Measurements from ENCODE around the gene CDH19. TPM values are rescaled to one million over a fixed set of nuclear protein-coding genes. Genes with fewer than 3 reads are reported as not detected.

The CDH19 gene, protein sequence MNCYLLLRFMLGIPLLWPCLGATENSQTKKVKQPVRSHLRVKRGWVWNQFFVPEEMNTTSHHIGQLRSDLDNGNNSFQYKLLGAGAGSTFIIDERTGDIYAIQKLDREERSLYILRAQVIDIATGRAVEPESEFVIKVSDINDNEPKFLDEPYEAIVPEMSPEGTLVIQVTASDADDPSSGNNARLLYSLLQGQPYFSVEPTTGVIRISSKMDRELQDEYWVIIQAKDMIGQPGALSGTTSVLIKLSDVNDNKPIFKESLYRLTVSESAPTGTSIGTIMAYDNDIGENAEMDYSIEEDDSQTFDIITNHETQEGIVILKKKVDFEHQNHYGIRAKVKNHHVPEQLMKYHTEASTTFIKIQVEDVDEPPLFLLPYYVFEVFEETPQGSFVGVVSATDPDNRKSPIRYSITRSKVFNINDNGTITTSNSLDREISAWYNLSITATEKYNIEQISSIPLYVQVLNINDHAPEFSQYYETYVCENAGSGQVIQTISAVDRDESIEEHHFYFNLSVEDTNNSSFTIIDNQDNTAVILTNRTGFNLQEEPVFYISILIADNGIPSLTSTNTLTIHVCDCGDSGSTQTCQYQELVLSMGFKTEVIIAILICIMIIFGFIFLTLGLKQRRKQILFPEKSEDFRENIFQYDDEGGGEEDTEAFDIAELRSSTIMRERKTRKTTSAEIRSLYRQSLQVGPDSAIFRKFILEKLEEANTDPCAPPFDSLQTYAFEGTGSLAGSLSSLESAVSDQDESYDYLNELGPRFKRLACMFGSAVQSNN
- total RNA-seq (2014; rRNA removed; shearing (Covaris generic)) = not detected in 2 replicates

DNA sequence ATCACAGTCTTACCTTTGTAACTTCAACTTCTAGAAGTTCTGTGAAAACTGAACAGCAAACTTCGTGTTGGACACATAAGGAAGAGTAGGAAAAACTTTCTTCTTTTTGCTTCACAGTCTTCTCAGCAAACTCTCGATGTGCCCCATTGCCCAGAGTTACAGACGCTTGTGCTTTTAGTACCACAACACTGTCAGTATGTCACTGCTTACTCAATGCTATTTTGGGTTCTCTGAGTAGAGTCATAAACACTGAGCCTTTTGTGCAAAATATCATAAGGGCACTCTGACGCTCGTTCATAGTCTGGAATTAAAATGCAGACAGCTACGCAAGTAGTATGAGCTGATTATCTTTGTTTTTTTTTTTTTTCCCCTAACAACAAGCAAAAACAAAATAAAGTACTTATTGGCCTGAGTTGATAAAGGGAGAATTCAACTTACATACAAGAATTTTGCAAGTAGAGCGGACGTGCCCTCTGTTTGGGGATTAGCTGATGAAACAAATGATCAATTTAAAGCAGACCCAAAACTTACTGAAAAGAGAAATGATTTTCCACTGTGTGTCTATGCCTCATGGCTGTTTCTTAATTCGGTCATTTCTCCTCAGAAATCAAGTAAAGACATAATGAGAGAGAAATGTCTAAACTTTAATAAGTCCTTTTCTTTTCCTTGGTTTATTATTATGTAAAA is at the start of gene CDH19:
CDH19 (minus strand) TSS at position 150 of the 687 bp plus-strand sequence. CDS start 31,886 bp downstream, outside the sequence.
- DNase-seq (ENCODE audit: low read depth in 1 of 2, low spot score in 2 of 2) = no peak
- no peaks in the 10 kb centered on the region for H3K36me3 ChIP-seq
- no peaks in the 10 kb centered on the region for H3K4me1 ChIP-seq (replicated peaks)
- H3K27ac ChIP-seq = no peak within 1 kb of the TSS
- H3K9me3 ChIP-seq (replicated peaks) = no peaks in the 10 kb centered on the region; the same call in 1 of the 2 replicates
- no peaks in the 10 kb centered on the region for H3K27me3 ChIP-seq (replicated peaks)
- H3K4me3 ChIP-seq = no peak within 1 kb of the TSS

DNA sequence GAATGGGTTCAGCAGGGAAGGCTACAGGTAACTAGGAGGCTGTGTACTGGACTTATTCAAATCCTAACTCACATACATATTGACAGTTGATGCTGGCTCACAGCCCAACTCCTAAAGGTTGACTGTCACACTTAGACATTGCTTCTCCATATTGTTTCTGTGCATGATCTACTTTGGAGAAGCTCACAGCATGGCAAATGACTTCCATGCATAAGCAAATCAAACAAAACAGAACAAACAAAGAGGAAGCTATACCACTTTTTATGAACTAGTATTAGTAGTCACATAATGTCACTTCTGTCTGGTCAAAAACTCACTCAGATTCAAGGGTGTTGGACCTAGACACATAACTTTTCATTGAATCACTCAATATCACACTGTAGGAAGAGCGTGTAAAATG is 43.8 kb upstream of the CDH19 start:
- Histone ChIP-seq H3K27me3 (replicated peaks) (no peaks in the 10 kb centered on the region), H3K9me3 (replicated peaks) (no peaks in the 10 kb centered on the region; the same call in 1 of the 2 replicates), H3K4me3 (no peak overlapping the region), H3K27ac (no peak overlapping the region), H3K4me1 (replicated peaks) (no peaks in the 10 kb centered on the region), H3K36me3 (no peaks in the 10 kb centered on the region)
- no peak for DNase-seq (ENCODE audit: low read depth in 1 of 2, low spot score in 2 of 2)

GRCh38 chr18:66646609-66647008 is 42.7 kb upstream of the CDH19 start:
- H3K36me3 ChIP-seq = no peaks in the 10 kb centered on the region
- H3K4me1 ChIP-seq (replicated peaks) = no peaks in the 10 kb centered on the region
- H3K4me3 ChIP-seq = no peak overlapping the region
- no peaks in the 10 kb centered on the region for H3K27me3 ChIP-seq (replicated peaks)
- no peaks in the 10 kb centered on the region; the same call in 1 of the 2 replicates for H3K9me3 ChIP-seq (replicated peaks)
- no peak overlapping the region for H3K27ac ChIP-seq
- no peak for DNase-seq (ENCODE audit: low read depth in 1 of 2, low spot score in 2 of 2)

DNA sequence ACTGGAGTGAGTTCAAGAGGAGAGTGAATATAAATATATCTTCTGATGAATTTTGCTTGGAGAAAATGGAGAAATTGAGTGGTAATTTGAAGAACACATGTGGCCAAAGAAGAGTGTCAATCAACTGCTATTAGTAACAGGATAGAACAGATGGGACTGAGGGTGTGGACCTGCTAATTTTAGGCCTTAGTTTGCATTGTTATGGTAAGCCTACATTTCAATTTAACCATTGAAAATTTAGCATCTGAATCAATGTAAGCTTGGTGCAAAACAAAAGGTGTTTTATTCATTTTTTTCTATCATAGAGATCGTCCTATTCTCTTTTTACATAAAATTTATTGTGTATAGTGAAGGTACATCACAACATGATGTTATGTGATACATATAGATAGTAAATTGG is 42.1 kb upstream of the CDH19 start:
- Histone ChIP-seq H3K4me3 (no peak overlapping the region), H3K27me3 (replicated peaks) (no peaks in the 10 kb centered on the region), H3K9me3 (replicated peaks) (no peaks in the 10 kb centered on the region; the same call in 1 of the 2 replicates), H3K27ac (no peak overlapping the region), H3K4me1 (replicated peaks) (no peaks in the 10 kb centered on the region), H3K36me3 (no peaks in the 10 kb centered on the region)
- no peak for DNase-seq (ENCODE audit: low read depth in 1 of 2, low spot score in 2 of 2)

GRCh38 chr18:66641056-66641455 is 37.2 kb upstream of the CDH19 start:
- Histone ChIP-seq H3K27me3 (replicated peaks) (no peaks in the 10 kb centered on the region), H3K27ac (no peak overlapping the region), H3K36me3 (no peaks in the 10 kb centered on the region), H3K9me3 (replicated peaks) (0 out of 2 replicates have a peak, but pooled peaks cover 2% of the 10 kb centered on the region), H3K4me3 (no peak overlapping the region), H3K4me1 (replicated peaks) (no peaks in the 10 kb centered on the region)
- DNase-seq (ENCODE audit: low read depth in 1 of 2, low spot score in 2 of 2) = no peak

- no peak overlapping the region for H3K4me3 ChIP-seq
- no peaks in the 10 kb centered on the region for H3K36me3 ChIP-seq
- H3K27ac ChIP-seq = no peak overlapping the region
- H3K4me1 ChIP-seq (replicated peaks) = no peaks in the 10 kb centered on the region
- 0 out of 2 replicates have a peak, but pooled peaks cover 2% of the 10 kb centered on the region for H3K9me3 ChIP-seq (replicated peaks)
- DNase-seq (ENCODE audit: low read depth in 1 of 2, low spot score in 2 of 2) = no peak
- no peaks in the 10 kb centered on the region for H3K27me3 ChIP-seq (replicated peaks)
Measured at GRCh38 chr18:66640431-66640830, 36.5 kb upstream of the CDH19 start.

GRCh38 chr18:66638856-66639629 is 35.2 kb upstream of the CDH19 start:
- Histone ChIP-seq H3K9me3 (replicated peaks) (0 out of 2 replicates have a peak, but pooled peaks cover 2% of the 10 kb centered on the region), H3K36me3 (no peaks in the 10 kb centered on the region), H3K4me1 (replicated peaks) (no peaks in the 10 kb centered on the region)

DNA sequence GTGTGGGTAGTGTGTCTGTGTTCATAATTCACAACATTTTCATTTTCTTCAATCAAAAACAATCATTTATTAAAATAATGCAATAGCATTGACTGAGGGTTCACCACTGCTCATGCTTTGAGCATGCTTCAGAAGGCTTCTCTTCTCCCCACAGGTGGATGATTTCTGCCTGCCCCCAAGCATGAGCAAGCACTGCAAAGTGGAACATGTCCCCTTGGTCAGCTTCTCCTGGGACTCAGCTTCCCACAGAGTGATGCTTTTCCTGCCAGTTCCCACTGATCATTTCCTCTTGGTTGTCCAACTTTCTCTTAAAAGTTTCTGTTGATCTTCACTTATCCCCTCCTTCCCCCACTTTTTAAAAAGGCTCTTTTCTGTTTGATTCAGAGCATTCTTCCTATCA is 31.5 kb upstream of the CDH19 start:
- no peaks in the 10 kb centered on the region for H3K36me3 ChIP-seq
- H3K9me3 ChIP-seq (replicated peaks) = 0 out of 2 replicates have a peak, but pooled peaks cover 2% of the 10 kb centered on the region
- DNase-seq (ENCODE audit: low read depth in 1 of 2, low spot score in 2 of 2) = no peak
- no peak overlapping the region for H3K4me3 ChIP-seq
- no peak overlapping the region for H3K27ac ChIP-seq
- no peaks in the 10 kb centered on the region for H3K27me3 ChIP-seq (replicated peaks)
- H3K4me1 ChIP-seq (replicated peaks) = no peaks in the 10 kb centered on the region

More at GRCh38 chr18:66638856-66639629, 35.2 kb upstream of the CDH19 start:
- no peak for DNase-seq (ENCODE audit: low read depth in 1 of 2, low spot score in 2 of 2)
- H3K27ac ChIP-seq = no peak overlapping the region
- H3K27me3 ChIP-seq (replicated peaks) = no peaks in the 10 kb centered on the region
- H3K4me3 ChIP-seq = no peak overlapping the region

DNA sequence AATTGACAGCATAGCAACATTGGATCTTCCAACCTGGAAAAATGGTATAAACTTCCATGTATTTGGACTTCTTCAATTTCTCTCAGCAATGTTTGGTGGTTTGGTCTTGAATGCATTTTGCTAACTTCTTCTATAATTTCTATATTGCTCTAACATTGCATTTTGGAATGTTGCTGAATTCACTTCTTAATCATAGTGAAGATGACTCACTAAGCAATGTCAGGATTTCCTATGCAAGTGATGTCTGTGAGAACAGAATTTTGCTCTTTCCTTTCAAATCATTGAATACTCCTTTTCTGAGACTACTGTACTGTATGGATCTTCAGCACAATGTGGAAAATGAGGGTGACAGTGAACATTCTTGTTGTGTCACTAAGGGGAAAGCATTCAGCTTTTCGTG is 28.9 kb upstream of the CDH19 start:
- no peaks in the 10 kb centered on the region for H3K36me3 ChIP-seq
- DNase-seq (ENCODE audit: low read depth in 1 of 2, low spot score in 2 of 2) = no peak
- H3K9me3 ChIP-seq (replicated peaks) = peaks cover under 1% of the 10 kb centered on the region; the same call in 1 of the 2 replicates
- no peak overlapping the region for H3K4me3 ChIP-seq
- H3K27ac ChIP-seq = no peak overlapping the region
- no peaks in the 10 kb centered on the region for H3K4me1 ChIP-seq (replicated peaks)
- no peaks in the 10 kb centered on the region for H3K27me3 ChIP-seq (replicated peaks)

DNA sequence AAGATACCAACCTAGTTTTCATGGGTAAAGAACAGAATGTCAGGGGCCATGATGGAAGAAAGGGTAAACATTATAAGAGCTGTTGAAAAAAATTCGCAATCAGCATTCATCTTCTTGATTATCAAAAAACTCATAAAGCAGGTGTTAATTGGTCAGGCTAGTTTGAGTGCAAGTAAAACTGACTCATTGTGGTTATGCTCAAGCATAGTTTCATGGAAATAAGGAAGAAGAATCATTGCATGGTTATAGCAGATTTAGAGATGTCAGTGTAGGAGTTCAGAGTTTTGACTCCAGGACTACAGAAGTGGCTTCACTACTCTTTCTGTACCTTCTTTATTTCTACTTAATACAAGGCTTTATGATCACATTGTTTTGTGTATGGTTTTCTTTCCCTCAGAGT is 26.9 kb upstream of the CDH19 start:
- no peaks in the 10 kb centered on the region for H3K27me3 ChIP-seq (replicated peaks)
- no peaks in the 10 kb centered on the region; the same call in 1 of the 2 replicates for H3K9me3 ChIP-seq (replicated peaks)
- no peaks in the 10 kb centered on the region for H3K4me1 ChIP-seq (replicated peaks)
- H3K4me3 ChIP-seq = no peak overlapping the region
- H3K36me3 ChIP-seq = no peaks in the 10 kb centered on the region
- DNase-seq (ENCODE audit: low read depth in 1 of 2, low spot score in 2 of 2) = no peak
- H3K27ac ChIP-seq = no peak overlapping the region

DNA sequence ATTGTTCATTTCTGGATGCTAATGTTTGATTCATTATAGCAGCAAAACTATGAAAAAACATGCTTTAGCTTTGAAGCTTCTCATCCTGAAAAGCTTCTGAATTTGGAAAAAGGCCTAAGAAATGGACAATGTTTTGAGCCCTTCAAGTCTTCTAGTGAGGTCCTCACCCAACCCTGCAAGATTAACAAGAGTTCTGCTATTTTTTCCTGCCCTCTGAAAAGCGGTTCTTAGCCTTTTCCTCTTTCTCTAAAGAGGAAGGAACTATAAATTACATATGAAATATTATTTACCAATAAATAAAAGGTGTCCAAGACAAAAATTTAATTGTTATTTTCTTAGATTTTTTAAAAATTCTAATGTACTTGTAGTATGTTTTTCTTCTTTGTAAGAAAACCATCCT is 19.9 kb upstream of the CDH19 start:
- Histone ChIP-seq H3K4me1 (replicated peaks) (no peaks in the 10 kb centered on the region), H3K27me3 (replicated peaks) (no peaks in the 10 kb centered on the region), H3K9me3 (replicated peaks) (no peaks in the 10 kb centered on the region; the same call in 1 of the 2 replicates), H3K36me3 (no peaks in the 10 kb centered on the region), H3K27ac (no peak overlapping the region), H3K4me3 (no peak overlapping the region)
- DNase-seq (ENCODE audit: low read depth in 1 of 2, low spot score in 2 of 2) = no peak

- no peak for DNase-seq (ENCODE audit: low read depth in 1 of 2, low spot score in 2 of 2)
- Histone ChIP-seq H3K9me3 (replicated peaks) (no peaks in the 10 kb centered on the region), H3K27ac (no peak overlapping the region), H3K27me3 (replicated peaks) (no peaks in the 10 kb centered on the region), H3K36me3 (no peaks in the 10 kb centered on the region), H3K4me3 (no peak overlapping the region), H3K4me1 (replicated peaks) (no peaks in the 10 kb centered on the region)
Measured at GRCh38 chr18:66621816-66622576, 18.1 kb upstream of the CDH19 start.
